Pulmonary artery endothelial cell (primary cell): ENCODE results near the gene CWF19L2. TPM values are rescaled to one million over a fixed set of nuclear protein-coding genes. Genes with fewer than 3 reads are reported as not detected.
"Not testable (repeated sequence)": the region's sequence is repeated elsewhere in the genome, so short reads cannot be mapped to it uniquely, and the experiment has no call there.

ENCODE experiments used
- DNase-seq: peaks from one replicate; pipeline ENCODE4 v3.0.0-alpha.2; 2011; ENCODE audit warnings: low read depth, low spot score
- total RNA-seq: library from RNA; depleted of rRNA; stranded (reverse); fragments of >200 nt; gene quantifications from 2 replicates; pipeline ENCODE4 v1.2.3, GENCODE V29; 2014

Gene CWF19L2
- 9.5 and 17.1 TPM in 2 replicates for total RNA-seq

- DNase-seq, result peak; percentile 80
Observed at GRCh38 chr11:107457558-107458271, at the start of gene CWF19L2. TSS of gene CWF19L2 (minus strand) at chr11:107457825. CDS start at chr11:107457816, 9 bp downstream.

GRCh38 chr11:107505647-107506225, 48.1 kb upstream of the CWF19L2 start:
- DNase-seq, result no peak

- no peak for DNase-seq
Observed at GRCh38 chr11:107504981-107505380, 47.4 kb upstream of the CWF19L2 start.

- no peak for DNase-seq
Observed at GRCh38 chr11:107501713-107502112, 44.1 kb upstream of the CWF19L2 start.

GRCh38 chr11:107497371-107497770, 39.7 kb upstream of the CWF19L2 start:
- not testable (repeated sequence) for DNase-seq

GRCh38 chr11:107496011-107496410, 38.4 kb upstream of the CWF19L2 start:
- DNase-seq, result peak; percentile 55

- no peak for DNase-seq
Observed at GRCh38 chr11:107494055-107494454, 36.4 kb upstream of the CWF19L2 start.

GRCh38 chr11:107493117-107493516, 35.5 kb upstream of the CWF19L2 start:
- DNase-seq, result no peak

- DNase-seq, result no peak
Observed at GRCh38 chr11:107490836-107491235, 33.2 kb upstream of the CWF19L2 start.

GRCh38 chr11:107482234-107482633, 24.6 kb upstream of the CWF19L2 start:
- no peak for DNase-seq

- no peak for DNase-seq
Observed at GRCh38 chr11:107478922-107479321, 21.3 kb upstream of the CWF19L2 start.

- DNase-seq, result no peak
Observed at GRCh38 chr11:107477820-107478219, 20.2 kb upstream of the CWF19L2 start.

GRCh38 chr11:107473792-107474191, 16.2 kb upstream of the CWF19L2 start:
- no peak for DNase-seq

GRCh38 chr11:107472966-107473365, 15.3 kb upstream of the CWF19L2 start:
- no peak for DNase-seq

GRCh38 chr11:107468596-107468995, 11.0 kb upstream of the CWF19L2 start:
- no peak for DNase-seq

GRCh38 chr11:107467696-107468095, 10.1 kb upstream of the CWF19L2 start:
- DNase-seq, result no peak

GRCh38 chr11:107466275-107466866, 8.7 kb upstream of the CWF19L2 start:
- not testable (repeated sequence) for DNase-seq

- DNase-seq, result no peak
Observed at GRCh38 chr11:107457205-107457557, 444 bp downstream of the CWF19L2 start.

GRCh38 chr11:107453594-107454286, 3.9 kb downstream of the CWF19L2 start:
- DNase-seq, result no peak

GRCh38 chr11:107446822-107447431, 10.7 kb downstream of the CWF19L2 start:
- DNase-seq, result no peak

GRCh38 chr11:107442715-107443215, 14.9 kb downstream of the CWF19L2 start:
- DNase-seq, result no peak
